Hepatocyte (in vitro differentiated cells): ENCODE results near the gene LSS.

Experiments used
- EZH2 ChIP-seq: fragments of 200-600 bp; sonication (generic); IDR thresholded peaks from 2 replicates; pipeline ENCODE4 v1.6.1; 2016; ENCODE audit warnings: antibody characterized with exemption, mild to moderate bottlenecking, borderline replicate concordance
- TF ChIP-seq, protein P1 (sequence below): fragments of 200-600 bp; sonication (generic); IDR thresholded peaks from 2 replicates; pipeline ENCODE4 v1.5.1; 2016; ENCODE audit warnings: antibody characterized with exemption, mild to moderate bottlenecking; ENCODE audit not compliant: poor library complexity

DNA sequence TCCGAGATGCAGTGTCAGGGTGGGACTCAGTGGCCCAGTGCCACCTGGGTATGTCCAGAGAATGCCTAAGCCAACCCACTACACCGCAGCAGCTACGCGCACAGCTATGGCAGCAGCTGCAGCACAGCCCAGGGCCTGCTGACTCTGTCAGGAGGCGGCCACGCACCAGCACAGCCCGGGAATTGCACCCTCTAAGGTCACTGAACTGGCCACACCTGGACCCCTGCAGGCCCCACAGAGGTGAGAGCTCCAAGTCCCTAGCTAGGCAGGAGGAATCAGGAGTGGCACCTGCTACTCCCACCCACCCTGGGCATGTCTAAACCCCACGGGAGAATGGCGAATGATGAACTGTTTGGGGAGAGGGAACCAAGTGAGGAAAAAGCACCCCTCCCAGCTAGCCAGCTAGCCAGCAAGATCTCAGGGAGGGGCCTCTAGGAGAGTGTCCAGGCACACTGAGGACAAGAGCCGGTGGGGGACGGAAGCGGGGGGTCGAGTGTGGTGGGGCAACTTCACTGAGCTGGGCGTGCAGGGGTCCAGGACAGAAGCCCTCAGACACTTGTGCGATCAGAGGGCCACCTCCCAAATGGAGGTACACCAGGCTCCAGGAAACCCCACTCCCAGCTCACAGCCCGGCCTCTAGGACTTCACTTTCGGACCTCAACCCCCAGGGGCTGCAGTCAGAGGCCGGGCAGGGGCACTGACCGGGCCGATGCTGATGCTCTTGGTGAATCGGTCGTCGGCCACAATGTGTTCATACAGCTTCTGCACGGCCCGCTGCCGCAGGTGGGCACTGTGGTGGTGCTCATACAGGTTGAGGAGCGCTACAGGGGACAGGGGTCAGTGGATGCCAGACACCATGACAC, 13.9 kb downstream of the LSS start:
- TF ChIP-seq, protein P1, sequence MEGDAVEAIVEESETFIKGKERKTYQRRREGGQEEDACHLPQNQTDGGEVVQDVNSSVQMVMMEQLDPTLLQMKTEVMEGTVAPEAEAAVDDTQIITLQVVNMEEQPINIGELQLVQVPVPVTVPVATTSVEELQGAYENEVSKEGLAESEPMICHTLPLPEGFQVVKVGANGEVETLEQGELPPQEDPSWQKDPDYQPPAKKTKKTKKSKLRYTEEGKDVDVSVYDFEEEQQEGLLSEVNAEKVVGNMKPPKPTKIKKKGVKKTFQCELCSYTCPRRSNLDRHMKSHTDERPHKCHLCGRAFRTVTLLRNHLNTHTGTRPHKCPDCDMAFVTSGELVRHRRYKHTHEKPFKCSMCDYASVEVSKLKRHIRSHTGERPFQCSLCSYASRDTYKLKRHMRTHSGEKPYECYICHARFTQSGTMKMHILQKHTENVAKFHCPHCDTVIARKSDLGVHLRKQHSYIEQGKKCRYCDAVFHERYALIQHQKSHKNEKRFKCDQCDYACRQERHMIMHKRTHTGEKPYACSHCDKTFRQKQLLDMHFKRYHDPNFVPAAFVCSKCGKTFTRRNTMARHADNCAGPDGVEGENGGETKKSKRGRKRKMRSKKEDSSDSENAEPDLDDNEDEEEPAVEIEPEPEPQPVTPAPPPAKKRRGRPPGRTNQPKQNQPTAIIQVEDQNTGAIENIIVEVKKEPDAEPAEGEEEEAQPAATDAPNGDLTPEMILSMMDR, result no peak
- no peak for TF ChIP-seq EZH2
